HepG2 (cell line): Measurements from ENCODE around the gene MAD2L2.

Source experiments
- ATF7-NPFF ChIP-seq: sonication (generic); formaldehyde crosslinking; IDR thresholded peaks from 2 replicates; pipeline ENCODE4 v1.8.1; 2023; ENCODE audit warnings: mild to moderate bottlenecking, low read depth, missing genetic modification reagents, moderate library complexity
- POLR2G ChIP-seq: fragments of 200-400 bp; formaldehyde crosslinking; IDR thresholded peaks from 2 replicates; pipeline ENCODE4 v1.6.1; 2018; ENCODE audit warnings: mild to moderate bottlenecking, low read depth, low read length, moderate library complexity
- ZFP37 ChIP-seq: sonication (generic); formaldehyde crosslinking; IDR thresholded peaks from 2 replicates; pipeline ENCODE4 v1.4.0; 2020; ENCODE audit warnings: missing genetic modification reagents, borderline replicate concordance

DNA sequence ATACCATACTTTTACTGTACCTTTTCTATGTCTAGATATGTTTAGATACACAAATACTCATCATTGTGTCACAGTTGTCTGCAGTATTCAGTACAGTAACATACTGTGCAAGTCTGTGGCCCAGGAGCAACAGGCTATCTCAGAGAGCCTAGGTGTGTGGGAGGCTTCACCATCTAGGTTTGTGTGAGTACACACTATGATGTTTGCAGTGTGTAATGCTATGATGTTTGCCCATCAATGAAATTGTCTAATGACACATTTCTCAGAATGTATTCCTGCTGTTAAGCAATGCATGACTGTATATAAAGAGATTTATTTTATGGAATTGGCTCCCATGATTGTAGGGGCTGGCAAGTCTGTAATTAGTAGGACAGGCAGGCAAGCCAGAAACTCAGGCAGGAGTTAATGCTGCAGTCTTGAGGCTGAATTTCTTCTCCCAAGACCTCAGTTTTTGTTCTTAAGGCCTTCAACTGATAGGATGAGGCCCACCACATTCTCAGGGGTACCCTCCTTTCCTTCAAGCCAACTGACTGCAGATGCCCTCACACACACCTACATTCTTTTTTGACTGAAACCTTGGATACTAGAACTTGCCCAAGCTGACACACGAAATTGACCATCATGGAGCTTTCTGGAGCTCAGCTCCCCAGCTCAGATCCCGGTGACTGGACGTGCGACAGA, 47.3 kb upstream of the MAD2L2 start:
- TF ChIP-seq ZFP37 (CRISPR knock-in tag) (no peak), POLR2G (no peak), ATF7-NPFF (CRISPR knock-in tag) (no peak)
